Sigmoid colon (tissue), 4 donors: ENCODE measurements around the gene PLB1.

ENCODE experiments used
- EP300 ChIP-seq, 4 donors: sonication (generic); formaldehyde crosslinking; IDR thresholded peaks; one replicate each; pipeline ENCODE4 v1.6.1; 2017; ENCODE audit warnings: antibody characterized with exemption in 4 of 4
- POLR2AphosphoS5 ChIP-seq, 4 donors: sonication (generic); formaldehyde crosslinking; IDR thresholded peaks; one replicate each; pipeline ENCODE4 v1.6.1; 2017; ENCODE audit warnings: antibody characterized with exemption in 4 of 4
- TF ChIP-seq, protein P1 (sequence below), 4 experiments: fragments of 450-650 bp in 3 of 4; fragments of 200-600 bp in 1 of 4; IDR thresholded peaks; one replicate each; pipeline ENCODE4 v1.5.1; 2016 to 2019; ENCODE audit warnings: antibody characterized with exemption in 4 of 4, mild to moderate bottlenecking in 3 of 4, moderate library complexity in 2 of 4

GRCh38 chr2:28640908-28641300 lies 145.0 kb downstream of the PLB1 start:
- TF ChIP-seq, protein P1, sequence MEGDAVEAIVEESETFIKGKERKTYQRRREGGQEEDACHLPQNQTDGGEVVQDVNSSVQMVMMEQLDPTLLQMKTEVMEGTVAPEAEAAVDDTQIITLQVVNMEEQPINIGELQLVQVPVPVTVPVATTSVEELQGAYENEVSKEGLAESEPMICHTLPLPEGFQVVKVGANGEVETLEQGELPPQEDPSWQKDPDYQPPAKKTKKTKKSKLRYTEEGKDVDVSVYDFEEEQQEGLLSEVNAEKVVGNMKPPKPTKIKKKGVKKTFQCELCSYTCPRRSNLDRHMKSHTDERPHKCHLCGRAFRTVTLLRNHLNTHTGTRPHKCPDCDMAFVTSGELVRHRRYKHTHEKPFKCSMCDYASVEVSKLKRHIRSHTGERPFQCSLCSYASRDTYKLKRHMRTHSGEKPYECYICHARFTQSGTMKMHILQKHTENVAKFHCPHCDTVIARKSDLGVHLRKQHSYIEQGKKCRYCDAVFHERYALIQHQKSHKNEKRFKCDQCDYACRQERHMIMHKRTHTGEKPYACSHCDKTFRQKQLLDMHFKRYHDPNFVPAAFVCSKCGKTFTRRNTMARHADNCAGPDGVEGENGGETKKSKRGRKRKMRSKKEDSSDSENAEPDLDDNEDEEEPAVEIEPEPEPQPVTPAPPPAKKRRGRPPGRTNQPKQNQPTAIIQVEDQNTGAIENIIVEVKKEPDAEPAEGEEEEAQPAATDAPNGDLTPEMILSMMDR (IDR thresholded peaks at IDR 0.05) = no peak
- TF ChIP-seq POLR2AphosphoS5 (IDR thresholded peaks at IDR 0.05) = no peak
- no peak for TF ChIP-seq EP300 (IDR thresholded peaks at IDR 0.05)
